GM15510 (cell line): ENCODE results near the gene ADAMTS16.

Experiments
- POLR2A ChIP-seq: IDR thresholded peaks from 3 replicates; pipeline ENCODE4 v1.6.1; 2011; ENCODE audit warnings: borderline replicate concordance; ENCODE audit not compliant: insufficient read length; ENCODE audit errors: extremely low read depth

The ADAMTS16 gene

GRCh38 chr5:5270161-5270560, 130.0 kb downstream of the ADAMTS16 start:
- no peak for TF ChIP-seq POLR2A

- TF ChIP-seq POLR2A, result no peak
Observed at GRCh38 chr5:5270958-5271785, 131.0 kb downstream of the ADAMTS16 start.

- TF ChIP-seq POLR2A, result no peak
Observed at GRCh38 chr5:5271786-5272321, 131.7 kb downstream of the ADAMTS16 start.

GRCh38 chr5:5273398-5273797, 133.3 kb downstream of the ADAMTS16 start:
- no peak for TF ChIP-seq POLR2A

- TF ChIP-seq POLR2A, result no peak
Observed at GRCh38 chr5:5273976-5274375, 133.8 kb downstream of the ADAMTS16 start.

- no peak for TF ChIP-seq POLR2A
Observed at GRCh38 chr5:5275211-5275610, 135.1 kb downstream of the ADAMTS16 start.

- no peak for TF ChIP-seq POLR2A
Observed at GRCh38 chr5:5276430-5276829, 136.3 kb downstream of the ADAMTS16 start.

GRCh38 chr5:5276951-5277517, 136.9 kb downstream of the ADAMTS16 start:
- no peak for TF ChIP-seq POLR2A

- TF ChIP-seq POLR2A, result no peak
Observed at GRCh38 chr5:5278201-5278814, 138.2 kb downstream of the ADAMTS16 start.

GRCh38 chr5:5278815-5279381, 138.8 kb downstream of the ADAMTS16 start:
- no peak for TF ChIP-seq POLR2A

GRCh38 chr5:5285906-5286305, 145.8 kb downstream of the ADAMTS16 start:
- no peak for TF ChIP-seq POLR2A

- no peak for TF ChIP-seq POLR2A
Observed at GRCh38 chr5:5287419-5287818, 147.3 kb downstream of the ADAMTS16 start.

- no peak for TF ChIP-seq POLR2A
Observed at GRCh38 chr5:5288201-5288600, 148.1 kb downstream of the ADAMTS16 start.

- no peak for TF ChIP-seq POLR2A
Observed at GRCh38 chr5:5289537-5289936, 149.4 kb downstream of the ADAMTS16 start.
